DND-41 (cell line): Measurements from ENCODE around the gene CDHR2.

ENCODE experiments used
- CTCF ChIP-seq: IDR thresholded peaks from 2 replicates; pipeline ENCODE4 v1.5.1; 2012; ENCODE audit warnings: borderline replicate concordance, low read length, moderate library complexity, mild to moderate bottlenecking; ENCODE audit not compliant: poor library complexity, severe bottlenecking; ENCODE audit errors: extremely low read depth
- EZH2 ChIP-seq: IDR thresholded peaks from 3 replicates; pipeline ENCODE4 v1.6.1; 2012; ENCODE audit warnings: borderline replicate concordance, low read depth, mild to moderate bottlenecking, moderate library complexity, low read length, inconsistent platforms; ENCODE audit not compliant: severe bottlenecking

- TF ChIP-seq CTCF: no peak
- TF ChIP-seq EZH2: no peak
Observed at GRCh38 chr5:176521699-176522263, 27.4 kb upstream of the CDHR2 start.
